Smooth muscle cell (in vitro differentiated cells): ENCODE data around the gene AVPI1. TPM values are rescaled to one million over a fixed set of nuclear protein-coding genes. Genes with fewer than 3 reads are reported as not detected.
A peak's percentile ranks its signal among the peaks of the same experiment; 100 is the strongest.

Source experiments
- DNase-seq: peaks from one replicate; lab custom pipeline; 2025; ENCODE audit not compliant: unreplicated experiment; lab: John Stamatoyannopoulos, UW
- H2AFZ ChIP-seq: fragments of 200-600 bp; sonication (generic); 2 replicates; pipeline ENCODE4 v1.6.0; 2016; ENCODE audit warnings: antibody characterized with exemption, low read depth, mild to moderate bottlenecking
- H3F3A ChIP-seq: fragments of 200-600 bp; sonication (generic); 2 replicates; pipeline ENCODE4 v1.6.0; 2017; ENCODE audit warnings: antibody characterized with exemption, low read depth
- H3K27ac ChIP-seq: fragments of 200-600 bp; sonication (generic); 2 replicates; pipeline ENCODE4 v1.5.1; 2016; ENCODE audit warnings: low read depth, mild to moderate bottlenecking
- H3K27me3 ChIP-seq: fragments of 200-600 bp; sonication (generic); 2 replicates; pipeline ENCODE4 v1.6.1; 2016; ENCODE audit warnings: low read depth, mild to moderate bottlenecking
- H3K36me3 ChIP-seq: fragments of 200-600 bp; sonication (generic); 2 replicates; pipeline ENCODE4 v1.5.1; 2016; ENCODE audit warnings: low read depth
- H3K4me1 ChIP-seq: fragments of 200-600 bp; sonication (generic); 2 replicates; pipeline ENCODE4 v1.5.1; 2016; ENCODE audit warnings: low read depth
- H3K4me2 ChIP-seq: fragments of 200-600 bp; sonication (generic); 2 replicates; pipeline ENCODE4 v1.6.0; 2016; ENCODE audit warnings: mild to moderate bottlenecking
- H3K4me3 ChIP-seq: fragments of 200-600 bp; sonication (generic); 2 replicates; pipeline ENCODE4 v1.5.1; 2016; ENCODE audit warnings: mild to moderate bottlenecking
- H3K79me2 ChIP-seq: fragments of 200-600 bp; sonication (generic); 2 replicates; pipeline ENCODE4 v1.6.0; 2016; ENCODE audit warnings: low read depth, mild to moderate bottlenecking
- H3K9ac ChIP-seq: fragments of 200-600 bp; sonication (generic); 2 replicates; pipeline ENCODE4 v1.6.0; 2016; ENCODE audit warnings: low read depth
- H3K9me3 ChIP-seq: fragments of 200-600 bp; sonication (generic); replicated peaks from 2 replicates; pipeline ENCODE4 v1.5.1; 2016; ENCODE audit warnings: low read depth
- H4K20me1 ChIP-seq: fragments of 200-600 bp; sonication (generic); 2 replicates; pipeline ENCODE4 v1.6.0; 2016; ENCODE audit warnings: low read depth
- CTCF ChIP-seq: fragments of 200-600 bp; sonication (generic); IDR thresholded peaks from 2 replicates; pipeline ENCODE4 v1.5.1; 2017; ENCODE audit warnings: borderline replicate concordance, mild to moderate bottlenecking, antibody characterized with exemption; ENCODE audit not compliant: insufficient read depth, poor library complexity, severe bottlenecking
- WGBS: methylation state at CpG from one replicate; pipeline ENCODE4 v1.1.7; 2016; ENCODE audit warnings: low lambda C conversion rate; 5-methylcytosine and 5-hydroxymethylcytosine counted together
- polyA plus RNA-seq: library from polyadenylated mRNA; unstranded; fragments of >200 nt; fragmentation: Nextera tagmentation; extraction: Ambion mirVana; gene quantifications from 2 replicates; pipeline ENCODE4 v1.2.1, GENCODE V29; 2016
- total RNA-seq: library from RNA; depleted of rRNA; stranded (reverse); fragments of >200 nt; gene quantifications from 2 replicates; pipeline ENCODE4 v1.2.3, GENCODE V29; 2014

AVPI1 gene
- total and polyA plus RNA-seq, 2 experiments from 2014 or later = 23.8 to 32.5 TPM

- H3K36me3 ChIP-seq = no peaks in the 10 kb centered on the region
- peaks cover 13% of the 10 kb centered on the region for H4K20me1 ChIP-seq
- 66% methylated on average over 5 of the region's 5 CpGs for WGBS
- TF ChIP-seq CTCF = no peak
- H3K9me3 ChIP-seq = no peaks in the 10 kb centered on the region
- peaks cover 8% of the 10 kb centered on the region for H3K79me2 ChIP-seq
- H3K9ac ChIP-seq = peak overlapping the region; percentile 28
- peak overlapping the region; percentile 87 for H3K27ac ChIP-seq
- H3K4me3 ChIP-seq = no peak overlapping the region
- peak overlapping the region; percentile 14 for H3K4me2 ChIP-seq
- no peak overlapping the region for H2AFZ ChIP-seq
- no peak for DNase-seq
- peaks cover 15% of the 10 kb centered on the region for H3F3A ChIP-seq
- H3K27me3 ChIP-seq = no peaks in the 10 kb centered on the region
- peaks cover 17% of the 10 kb centered on the region for H3K4me1 ChIP-seq
These were observed 2.5 kb upstream of the AVPI1 start for GRCh38 chr10:97689559-97690020.

GRCh38 chr10:97687785-97688781 is 1.0 kb upstream of the AVPI1 start:
- H3K9ac ChIP-seq = peak overlapping the region; percentile 26
- H3K4me3 ChIP-seq = peak overlapping the region; percentile 36
- no peak for TF ChIP-seq CTCF
- peak overlapping the region; percentile 61 for H2AFZ ChIP-seq
- H3K4me1 ChIP-seq = peaks cover 17% of the 10 kb centered on the region
- no peaks in the 10 kb centered on the region for H3K9me3 ChIP-seq
- H3F3A ChIP-seq = peaks cover 16% of the 10 kb centered on the region
- H3K79me2 ChIP-seq = peaks cover 8% of the 10 kb centered on the region
- H3K27me3 ChIP-seq = no peaks in the 10 kb centered on the region
- H3K36me3 ChIP-seq = no peaks in the 10 kb centered on the region
- H3K27ac ChIP-seq = peak overlapping the region; percentile 87
- peak overlapping the region; percentile 80 for H3K4me2 ChIP-seq
- peaks cover 26% of the 10 kb centered on the region for H4K20me1 ChIP-seq
- 51% methylated on average over 14 of the region's 14 CpGs for WGBS
- DNase-seq = no peak

- Histone ChIP-seq H3K9ac (peak overlapping the region; percentile 71), H3F3A (peaks cover 16% of the 10 kb centered on the region), H3K79me2 (peaks cover 8% of the 10 kb centered on the region), H3K27ac (peak overlapping the region; percentile 87), H3K4me3 (peak overlapping the region; percentile 64), H3K4me1 (peaks cover 17% of the 10 kb centered on the region), H3K9me3 (no peaks in the 10 kb centered on the region), H3K36me3 (no peaks in the 10 kb centered on the region), H2AFZ (no peak overlapping the region), H3K27me3 (no peaks in the 10 kb centered on the region), H3K4me2 (peak overlapping the region; percentile 85), H4K20me1 (peaks cover 36% of the 10 kb centered on the region)
- DNase-seq = no peak
- no peak for TF ChIP-seq CTCF
- 25% methylated on average over 14 of the region's 14 CpGs for WGBS
These were observed 610 bp downstream of the AVPI1 start for GRCh38 chr10:97686301-97686961.
